ENCODE measurements around the gene PIM3.
A peak's percentile ranks its signal among the peaks of the same experiment; 100 is the strongest.

PIM3 gene

GRCh38 chr22:49928555-49929210, 31.9 kb upstream of the PIM3 start:
- no peak for DNase-seq (ENCODE audit: low spot score)

GRCh38 chr22:49929211-49929979, 31.2 kb upstream of the PIM3 start:
- DNase-seq (ENCODE audit: low spot score) = peak; percentile 66

- DNase-seq (ENCODE audit: low spot score) = no peak
Measured at GRCh38 chr22:49929994-49930575, 30.5 kb upstream of the PIM3 start.

- DNase-seq (ENCODE audit: low spot score) = no peak
Measured at GRCh38 chr22:49930596-49931412, 29.8 kb upstream of the PIM3 start.

GRCh38 chr22:49933236-49934159, 27.1 kb upstream of the PIM3 start:
- DNase-seq (ENCODE audit: low spot score) = no peak

GRCh38 chr22:49934160-49934890, 26.2 kb upstream of the PIM3 start:
- no peak for DNase-seq (ENCODE audit: low spot score)

GRCh38 chr22:49934891-49935557, 25.5 kb upstream of the PIM3 start:
- DNase-seq (ENCODE audit: low spot score) = no peak

- DNase-seq (ENCODE audit: low spot score) = no peak
Measured at GRCh38 chr22:49935561-49935960, 25.0 kb upstream of the PIM3 start.

GRCh38 chr22:49936018-49936972, 24.3 kb upstream of the PIM3 start:
- DNase-seq (ENCODE audit: low spot score) = no peak

- DNase-seq (ENCODE audit: low spot score) = no peak
Measured at GRCh38 chr22:49936973-49937757, 23.4 kb upstream of the PIM3 start.

GRCh38 chr22:49937758-49938564, 22.6 kb upstream of the PIM3 start:
- no peak for DNase-seq (ENCODE audit: low spot score)

GRCh38 chr22:49938565-49939136, 21.9 kb upstream of the PIM3 start:
- no peak for DNase-seq (ENCODE audit: low spot score)

- DNase-seq (ENCODE audit: low spot score) = no peak
Measured at GRCh38 chr22:49941507-49942316, 18.9 kb upstream of the PIM3 start.

- DNase-seq (ENCODE audit: low spot score) = no peak
Measured at GRCh38 chr22:49942565-49943404, 17.8 kb upstream of the PIM3 start.

- no peak for DNase-seq (ENCODE audit: low spot score)
Measured at GRCh38 chr22:49943405-49943765, 17.2 kb upstream of the PIM3 start.
